SU-DHL-6 (cell line): Measurements from ENCODE around the gene KLHL30.

ENCODE experiments used
- H2AFZ ChIP-seq: fragments of 200-600 bp; sonication (generic); 2 replicates; pipeline ENCODE4 v1.6.1; 2014; ENCODE audit warnings: low read depth, mild to moderate bottlenecking, moderate library complexity, mixed read lengths, antibody characterized with exemption, low read length; ENCODE audit not compliant: severe bottlenecking
- H3F3A ChIP-seq: fragments of 200-600 bp; shearing (Covaris generic); 2 replicates; pipeline ENCODE4 v1.6.0; 2016; ENCODE audit warnings: antibody characterized with exemption, mild to moderate bottlenecking; ENCODE audit not compliant: insufficient read depth
- H3K27ac ChIP-seq: fragments of 200-600 bp; sonication (generic); 2 replicates; pipeline ENCODE4 v1.5.1; 2016; ENCODE audit warnings: low read depth, mild to moderate bottlenecking, low read length, moderate library complexity, mixed read lengths
- H3K27me3 ChIP-seq: fragments of 200-600 bp; sonication (generic), shearing (Covaris generic); 2 replicates; pipeline ENCODE4 v1.6.0; 2014; ENCODE audit warnings: mild to moderate bottlenecking, low read length
- H3K36me3 ChIP-seq: fragments of 200-600 bp; sonication (generic); 2 replicates; pipeline ENCODE4 v1.6.1; 2014; ENCODE audit warnings: mild to moderate bottlenecking, low read length, mixed read lengths
- H3K4me2 ChIP-seq: fragments of 300-600, 200-600 bp; shearing (Covaris generic), sonication (generic); 2 replicates; pipeline ENCODE4 v1.6.0; 2014; ENCODE audit warnings: low read length, low read depth, mild to moderate bottlenecking; ENCODE audit not compliant: poor library complexity, severe bottlenecking
- H3K4me3 ChIP-seq: fragments of 200-600 bp; sonication (generic); 2 replicates; pipeline ENCODE4 v1.5.1; 2014; ENCODE audit warnings: antibody characterized with exemption, low read length, mild to moderate bottlenecking, mixed read lengths; ENCODE audit not compliant: insufficient read depth, poor library complexity, severe bottlenecking
- H3K79me2 ChIP-seq: fragments of 200-600 bp; sonication (generic); 2 replicates; pipeline ENCODE4 v1.6.1; 2014; ENCODE audit warnings: mild to moderate bottlenecking, low read length, moderate library complexity; ENCODE audit not compliant: insufficient read depth
- H3K9ac ChIP-seq: fragments of 200-600 bp; sonication (generic); 2 replicates; pipeline ENCODE4 v1.7.0; 2014; ENCODE audit warnings: mild to moderate bottlenecking, low read length
- H3K9me2 ChIP-seq: fragments of 200-600 bp; sonication (generic); replicated peaks from 2 replicates; pipeline ENCODE4 v1.6.1; 2014; ENCODE audit warnings: low read length; ENCODE audit not compliant: insufficient read depth
- H3K9me3 ChIP-seq: fragments of 200-600 bp; sonication (generic); 2 replicates; pipeline ENCODE4 v1.6.1; 2014; ENCODE audit warnings: low read length, mixed read lengths; ENCODE audit not compliant: insufficient read depth
- H4K20me1 ChIP-seq: fragments of 200-600 bp; sonication (generic); 2 replicates; pipeline ENCODE4 v1.6.1; 2014; ENCODE audit warnings: low read depth, mild to moderate bottlenecking, antibody characterized with exemption, low read length, moderate library complexity, mixed read lengths
- EZH2phosphoT487 ChIP-seq: fragments of 200-600 bp; sonication (generic), shearing (Covaris generic); conservative IDR thresholded peaks from 2 replicates; pipeline ENCODE4 v1.6.1; 2018; ENCODE audit warnings: mild to moderate bottlenecking, antibody characterized with exemption, low read length, moderate library complexity, mixed read lengths
- TF ChIP-seq, protein P1 (sequence below): fragments of 200-600 bp; sonication (generic); IDR thresholded peaks from one replicate; pipeline ENCODE4 v1.5.1; 2017; ENCODE audit warnings: antibody characterized with exemption, mild to moderate bottlenecking, low read length, moderate library complexity; ENCODE audit not compliant: insufficient read depth, poor library complexity, severe bottlenecking

KLHL30 gene

DNA sequence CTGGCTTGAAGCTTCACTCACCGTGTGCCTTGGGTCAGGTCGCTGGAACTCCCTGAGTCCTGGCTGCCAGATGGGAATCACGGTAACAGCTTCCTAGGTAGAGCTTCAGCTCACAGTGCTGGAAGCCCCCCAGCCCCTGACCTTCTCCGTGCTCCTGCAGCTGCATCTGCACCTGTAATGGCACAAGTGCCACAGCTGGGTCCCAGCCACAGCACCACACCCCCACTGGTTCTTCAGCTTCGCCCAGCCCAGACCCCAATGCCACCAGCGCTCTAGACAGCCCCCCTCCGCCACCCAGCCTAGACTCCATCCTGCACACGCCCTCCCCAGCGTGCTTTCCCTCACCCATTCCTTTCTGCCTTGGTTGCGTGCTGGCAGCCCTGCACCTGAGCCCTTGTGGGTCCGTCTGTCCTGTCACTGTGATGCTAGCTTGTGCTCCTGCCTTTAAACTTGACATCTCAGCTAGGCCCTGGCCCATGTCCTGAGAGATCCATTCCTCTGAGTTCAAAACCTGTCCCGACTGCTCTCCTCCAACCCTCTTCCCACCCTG, 45.9 kb upstream of the KLHL30 start:
- TF ChIP-seq, protein P1, sequence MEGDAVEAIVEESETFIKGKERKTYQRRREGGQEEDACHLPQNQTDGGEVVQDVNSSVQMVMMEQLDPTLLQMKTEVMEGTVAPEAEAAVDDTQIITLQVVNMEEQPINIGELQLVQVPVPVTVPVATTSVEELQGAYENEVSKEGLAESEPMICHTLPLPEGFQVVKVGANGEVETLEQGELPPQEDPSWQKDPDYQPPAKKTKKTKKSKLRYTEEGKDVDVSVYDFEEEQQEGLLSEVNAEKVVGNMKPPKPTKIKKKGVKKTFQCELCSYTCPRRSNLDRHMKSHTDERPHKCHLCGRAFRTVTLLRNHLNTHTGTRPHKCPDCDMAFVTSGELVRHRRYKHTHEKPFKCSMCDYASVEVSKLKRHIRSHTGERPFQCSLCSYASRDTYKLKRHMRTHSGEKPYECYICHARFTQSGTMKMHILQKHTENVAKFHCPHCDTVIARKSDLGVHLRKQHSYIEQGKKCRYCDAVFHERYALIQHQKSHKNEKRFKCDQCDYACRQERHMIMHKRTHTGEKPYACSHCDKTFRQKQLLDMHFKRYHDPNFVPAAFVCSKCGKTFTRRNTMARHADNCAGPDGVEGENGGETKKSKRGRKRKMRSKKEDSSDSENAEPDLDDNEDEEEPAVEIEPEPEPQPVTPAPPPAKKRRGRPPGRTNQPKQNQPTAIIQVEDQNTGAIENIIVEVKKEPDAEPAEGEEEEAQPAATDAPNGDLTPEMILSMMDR = no peak
- TF ChIP-seq EZH2phosphoT487 = no peak
- Histone ChIP-seq H3K36me3 (no peaks in the 10 kb centered on the region), H3K9ac (no peak overlapping the region), H3K27ac (no peak overlapping the region), H3K27me3 (no peaks in the 10 kb centered on the region), H2AFZ (no peak overlapping the region), H3F3A (no peaks in the 10 kb centered on the region), H3K4me2 (no peak overlapping the region), H3K9me2 (no peaks in the 10 kb centered on the region), H3K79me2 (no peaks in the 10 kb centered on the region), H3K4me3 (no peak overlapping the region), H3K9me3 (no peaks in the 10 kb centered on the region), H4K20me1 (no peaks in the 10 kb centered on the region)

DNA sequence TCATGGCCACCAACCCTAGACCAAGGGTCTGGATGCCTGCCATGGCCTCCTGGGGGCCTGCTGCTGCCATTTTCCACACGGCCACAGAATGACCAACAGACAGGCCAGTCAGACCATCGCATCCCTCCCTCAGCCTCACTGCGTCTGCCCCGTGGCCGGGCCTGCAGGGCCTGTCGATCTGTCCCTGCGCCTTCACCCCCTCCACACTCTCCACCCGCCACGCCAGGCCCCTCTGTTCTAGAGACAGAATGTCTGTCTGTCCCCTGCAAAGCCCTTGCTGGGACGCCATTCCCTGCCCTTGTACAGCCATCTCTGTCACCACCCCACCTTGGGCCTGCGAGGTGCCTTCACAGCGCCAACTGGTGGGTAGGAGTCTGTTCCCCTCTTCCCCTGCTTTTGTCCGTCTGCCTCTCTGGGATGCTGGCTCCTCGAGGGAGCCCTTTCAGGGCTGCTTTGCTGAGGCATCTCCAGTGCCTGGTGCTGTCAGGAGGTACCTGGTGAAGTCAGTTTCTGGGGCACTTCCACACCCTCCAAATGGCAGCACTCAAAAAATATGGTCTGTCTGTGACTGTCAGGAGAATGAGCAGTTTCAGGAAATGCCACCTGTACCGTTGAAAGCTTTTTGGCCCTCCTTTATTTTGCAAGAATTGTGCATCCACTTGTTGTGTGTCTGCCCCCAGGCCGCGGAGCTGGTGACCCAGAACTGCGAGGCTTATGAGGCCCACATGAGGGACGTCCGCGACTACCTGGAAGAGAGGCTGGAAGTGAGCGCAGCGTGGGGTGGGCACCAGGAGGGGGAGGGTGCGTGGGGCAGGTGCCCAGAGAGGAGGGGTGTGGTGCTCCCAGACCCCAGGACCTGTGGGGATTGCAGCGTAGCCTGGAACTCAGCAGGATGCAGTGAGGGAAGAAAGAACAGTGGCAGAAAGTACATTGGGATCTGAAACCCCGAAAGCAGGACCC, 45.0 kb upstream of the KLHL30 start:
- Histone ChIP-seq H3K9ac (no peak overlapping the region), H3K9me3 (no peaks in the 10 kb centered on the region), H3K9me2 (no peaks in the 10 kb centered on the region), H3K4me3 (no peak overlapping the region), H4K20me1 (no peaks in the 10 kb centered on the region), H3K4me2 (no peak overlapping the region), H3K79me2 (no peaks in the 10 kb centered on the region), H2AFZ (no peak overlapping the region), H3K27ac (no peak overlapping the region), H3K27me3 (no peaks in the 10 kb centered on the region), H3F3A (no peaks in the 10 kb centered on the region), H3K36me3 (no peaks in the 10 kb centered on the region)
- TF ChIP-seq, protein P1 = no peak
- TF ChIP-seq EZH2phosphoT487 = no peak

DNA sequence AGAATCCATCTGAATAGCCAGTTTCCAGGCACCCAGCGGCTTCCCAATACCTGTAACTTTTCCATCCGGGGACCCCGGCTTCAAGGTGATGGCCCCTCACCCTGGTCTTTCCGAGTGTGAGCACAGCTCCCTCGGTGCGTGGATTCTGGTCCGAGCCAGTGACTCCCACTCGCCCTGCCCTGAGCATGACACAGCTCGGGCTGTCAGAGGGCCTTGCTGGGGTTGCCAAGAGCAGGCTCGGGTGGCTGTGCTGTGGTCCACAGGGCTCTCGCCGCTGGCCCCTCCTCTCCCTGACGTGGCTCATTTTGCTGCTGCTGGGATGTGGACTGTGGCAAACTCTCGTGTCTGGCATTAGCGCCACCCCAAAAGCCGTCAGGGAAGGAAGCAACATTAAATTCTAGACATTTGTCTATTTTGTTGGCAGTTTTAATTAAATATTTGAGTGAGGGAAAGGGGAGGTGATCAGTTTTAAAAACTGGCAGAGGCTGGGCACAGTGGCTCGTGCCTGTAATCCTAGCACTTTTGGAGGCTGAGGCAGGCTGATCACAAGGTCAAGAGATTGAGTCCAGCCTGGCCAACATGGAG, 43.9 kb upstream of the KLHL30 start:
- Histone ChIP-seq H3F3A (0 out of 2 replicates have a peak, but pooled peaks cover 5% of the 10 kb centered on the region), H3K79me2 (no peaks in the 10 kb centered on the region), H3K4me3 (no peak overlapping the region), H3K9me2 (no peaks in the 10 kb centered on the region), H3K4me2 (no peak overlapping the region), H2AFZ (no peak overlapping the region), H3K9ac (no peak overlapping the region), H4K20me1 (no peaks in the 10 kb centered on the region), H3K9me3 (no peaks in the 10 kb centered on the region), H3K27ac (no peak overlapping the region), H3K27me3 (no peaks in the 10 kb centered on the region), H3K36me3 (no peaks in the 10 kb centered on the region)
- TF ChIP-seq, protein P1 = no peak
- no peak for TF ChIP-seq EZH2phosphoT487
